Measurements from ENCODE around the gene DLG2. TPM values are rescaled to one million over a fixed set of nuclear protein-coding genes. Genes with fewer than 3 reads are reported as not detected.

The DLG2 gene
- total RNA-seq, 3 donors from 2014 or later (not counting 1 experiment from before 2014, with no cell fraction given), result 1.7 to 2.9 (median 2.2) TPM

DNA sequence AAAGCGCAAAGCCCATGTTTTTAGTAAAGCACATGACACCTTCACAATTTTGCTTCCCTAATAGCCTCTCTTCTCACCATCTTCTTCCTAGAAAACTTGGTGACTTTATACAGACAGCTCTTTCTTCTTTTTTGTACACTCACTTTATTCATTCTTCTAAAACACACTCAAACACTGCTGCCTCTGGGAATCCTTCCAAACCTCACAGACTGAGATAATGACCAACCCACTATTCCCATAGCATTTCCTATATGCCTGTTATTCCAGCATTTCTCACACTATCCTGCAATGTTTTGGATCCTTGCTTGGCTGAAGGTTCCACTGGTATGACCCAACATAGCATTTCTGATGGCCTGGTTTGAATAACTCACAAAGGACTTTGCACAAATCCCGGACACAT lies 1898.9 kb downstream of the DLG2 start:
- Histone ChIP-seq H3K9me3 (ENCODE audit: control insufficient read depth, insufficient read depth, low read length) (no peaks in the 10 kb centered on the region), H3K27me3 (ENCODE audit: control insufficient read depth, insufficient read depth, low read length) (no peaks in the 10 kb centered on the region), H3K4me1 (ENCODE audit: control insufficient read depth, insufficient read depth, low read length) (no peaks in the 10 kb centered on the region), H3K36me3 (ENCODE audit: control insufficient read depth, insufficient read depth, low read length) (no peaks in the 10 kb centered on the region), H3K4me3 (ENCODE audit: low read length) (no peak overlapping the region), H3K27ac (ENCODE audit: low read length) (no peak overlapping the region)
- Mint-ChIP-seq H3K9me3 (peaks cover 0 to 2% of the 10 kb centered on the region in 2 donors), H3K27me3 (ENCODE audit: low read depth in 2 of 2) (peaks cover 0 to 7% of the 10 kb centered on the region in 2 donors), H3K4me1 (no peaks in the 10 kb centered on the region), H3K36me3 (no peaks in the 10 kb centered on the region), H3K4me3 (no peak overlapping the region), H3K27ac (no peak overlapping the region)
- ATAC-seq (no peak), DNase-seq (no peak)
- WGBS (ENCODE audit: insufficient coverage), result 95% methylated on average over 2 of the region's 2 CpGs
- intact Hi-C loops (cut with micrococcal nuclease), result no loop called here
- TF ChIP-seq CTCF (IDR thresholded peaks at IDR 0.05), result no peak

DNA sequence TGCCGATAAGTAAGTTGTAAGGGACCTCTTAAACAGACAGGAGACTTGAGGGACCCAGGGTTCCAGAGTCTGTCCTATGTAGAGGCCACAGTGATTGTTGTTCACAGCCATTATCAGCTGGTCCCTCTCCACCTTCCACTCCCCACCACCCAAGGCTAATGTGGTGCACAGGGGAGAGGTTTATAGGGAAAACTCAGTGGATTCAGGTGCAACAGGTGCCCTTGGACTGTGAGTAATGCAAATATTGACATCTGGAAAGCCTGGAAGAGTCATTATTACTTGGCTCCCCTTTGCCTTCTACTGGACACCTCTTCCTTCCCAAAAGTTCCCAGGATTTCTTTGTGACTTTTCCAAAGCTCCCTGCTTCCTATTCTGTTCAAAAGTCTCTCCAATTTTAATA lies 1899.9 kb downstream of the DLG2 start:
- no peak overlapping the region for H3K27ac ChIP-seq (ENCODE audit: low read length)
- no peak for DNase-seq
- H3K27me3 ChIP-seq (ENCODE audit: control insufficient read depth, insufficient read depth, low read length), result no peaks in the 10 kb centered on the region
- Mint-ChIP-seq H3K27me3 (ENCODE audit: low read depth in 2 of 2) (peaks cover 0 to 7% of the 10 kb centered on the region in 2 donors), H3K9me3 (peaks cover 0 to 2% of the 10 kb centered on the region in 2 donors), H3K4me3 (no peak overlapping the region), H3K4me1 (no peaks in the 10 kb centered on the region), H3K27ac (no peak overlapping the region), H3K36me3 (no peaks in the 10 kb centered on the region)
- intact Hi-C loops (cut with micrococcal nuclease), result no loop called here
- no peak overlapping the region for H3K4me3 ChIP-seq (ENCODE audit: low read length)
- no peaks in the 10 kb centered on the region for H3K4me1 ChIP-seq (ENCODE audit: control insufficient read depth, insufficient read depth, low read length)
- no peaks in the 10 kb centered on the region for H3K9me3 ChIP-seq (ENCODE audit: control insufficient read depth, insufficient read depth, low read length)
- no peak for TF ChIP-seq CTCF (IDR thresholded peaks at IDR 0.05)
- no peaks in the 10 kb centered on the region for H3K36me3 ChIP-seq (ENCODE audit: control insufficient read depth, insufficient read depth, low read length)
- WGBS (ENCODE audit: insufficient coverage), result 60% methylated on average over 1 of the region's 1 CpG
- no peak for ATAC-seq

- H3K4me3 Mint-ChIP-seq, result no peak overlapping the region
- no peak overlapping the region for H3K27ac Mint-ChIP-seq
- no CpG with 5 or more reads among the region's 2 CpGs for WGBS (ENCODE audit: insufficient coverage)
- H3K36me3 Mint-ChIP-seq, result no peaks in the 10 kb centered on the region
- Histone ChIP-seq H3K4me1 (ENCODE audit: control insufficient read depth, insufficient read depth, low read length) (no peaks in the 10 kb centered on the region), H3K36me3 (ENCODE audit: control insufficient read depth, insufficient read depth, low read length) (no peaks in the 10 kb centered on the region), H3K27ac (ENCODE audit: low read length) (no peak overlapping the region), H3K27me3 (ENCODE audit: control insufficient read depth, insufficient read depth, low read length) (no peaks in the 10 kb centered on the region), H3K4me3 (ENCODE audit: low read length) (no peak overlapping the region), H3K9me3 (ENCODE audit: control insufficient read depth, insufficient read depth, low read length) (no peaks in the 10 kb centered on the region)
- no peaks in the 10 kb centered on the region for H3K4me1 Mint-ChIP-seq
- TF ChIP-seq CTCF (IDR thresholded peaks at IDR 0.05), result no peak
- H3K27me3 Mint-ChIP-seq (ENCODE audit: low read depth in 2 of 2), result peaks cover 0 to 7% of the 10 kb centered on the region in 2 donors
- intact Hi-C loops (cut with micrococcal nuclease), result no loop called here
- no peak for DNase-seq
- peaks cover 0 to 2% of the 10 kb centered on the region in 2 donors for H3K9me3 Mint-ChIP-seq
- no peak for ATAC-seq
Observed at GRCh38 chr11:83726316-83726715, 1900.8 kb downstream of the DLG2 start.

GRCh38 chr11:83725728-83726127 lies 1901.4 kb downstream of the DLG2 start:
- H3K27me3 ChIP-seq (ENCODE audit: control insufficient read depth, insufficient read depth, low read length), result no peaks in the 10 kb centered on the region
- Mint-ChIP-seq H3K27ac (no peak overlapping the region), H3K4me3 (no peak overlapping the region), H3K9me3 (no peaks in the 10 kb centered on the region), H3K4me1 (no peaks in the 10 kb centered on the region), H3K27me3 (ENCODE audit: low read depth in 2 of 2) (peaks cover 0 to 7% of the 10 kb centered on the region in 2 donors), H3K36me3 (no peaks in the 10 kb centered on the region)
- no peaks in the 10 kb centered on the region for H3K9me3 ChIP-seq (ENCODE audit: control insufficient read depth, insufficient read depth, low read length)
- H3K27ac ChIP-seq (ENCODE audit: low read length), result no peak overlapping the region
- WGBS (ENCODE audit: insufficient coverage), result 48% methylated on average over 3 of the region's 4 CpGs
- no peaks in the 10 kb centered on the region for H3K4me1 ChIP-seq (ENCODE audit: control insufficient read depth, insufficient read depth, low read length)
- no peak for TF ChIP-seq CTCF (IDR thresholded peaks at IDR 0.05)
- no peak for ATAC-seq
- no peak for DNase-seq
- H3K36me3 ChIP-seq (ENCODE audit: control insufficient read depth, insufficient read depth, low read length), result no peaks in the 10 kb centered on the region
- no peak overlapping the region for H3K4me3 ChIP-seq (ENCODE audit: low read length)
- intact Hi-C loops (cut with micrococcal nuclease), result no loop called here
